ENCODE measurements around the gene IL12RB2.

GRCh38 chr1:67345556-67345955 is 37.9 kb downstream of the IL12RB2 start:
- TF ChIP-seq HOXC10 (CRISPR knock-in tag; IDR thresholded peaks at IDR 0.05) = no peak
- TF ChIP-seq ZBTB20 (tag by site-specific recombination; IDR thresholded peaks at IDR 0.05) = no peak
- TF ChIP-seq ZNF658 (tag by site-specific recombination; IDR thresholded peaks at IDR 0.05) = no peak
- TF ChIP-seq, protein P1, sequence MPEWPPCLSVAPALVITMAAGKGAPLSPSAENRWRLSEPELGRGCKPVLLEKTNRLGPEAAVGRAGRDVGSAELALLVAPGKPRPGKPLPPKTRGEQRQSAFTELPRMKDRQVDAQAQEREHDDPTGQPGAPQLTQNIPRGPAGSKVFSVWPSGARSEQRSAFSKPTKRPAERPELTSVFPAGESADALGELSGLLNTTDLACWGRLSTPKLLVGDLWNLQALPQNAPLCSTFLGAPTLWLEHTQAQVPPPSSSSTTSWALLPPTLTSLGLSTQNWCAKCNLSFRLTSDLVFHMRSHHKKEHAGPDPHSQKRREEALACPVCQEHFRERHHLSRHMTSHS (tag by site-specific recombination; IDR thresholded peaks at IDR 0.05) = no peak
- no peak for TF ChIP-seq TCF7L2 (IDR thresholded peaks at IDR 0.05; ENCODE audit: borderline replicate concordance, low read depth, low read length)
- no peak for TF ChIP-seq BCL11A (tag by site-specific recombination; IDR thresholded peaks at IDR 0.05; ENCODE audit: low read depth)
- TF ChIP-seq, protein P2, sequence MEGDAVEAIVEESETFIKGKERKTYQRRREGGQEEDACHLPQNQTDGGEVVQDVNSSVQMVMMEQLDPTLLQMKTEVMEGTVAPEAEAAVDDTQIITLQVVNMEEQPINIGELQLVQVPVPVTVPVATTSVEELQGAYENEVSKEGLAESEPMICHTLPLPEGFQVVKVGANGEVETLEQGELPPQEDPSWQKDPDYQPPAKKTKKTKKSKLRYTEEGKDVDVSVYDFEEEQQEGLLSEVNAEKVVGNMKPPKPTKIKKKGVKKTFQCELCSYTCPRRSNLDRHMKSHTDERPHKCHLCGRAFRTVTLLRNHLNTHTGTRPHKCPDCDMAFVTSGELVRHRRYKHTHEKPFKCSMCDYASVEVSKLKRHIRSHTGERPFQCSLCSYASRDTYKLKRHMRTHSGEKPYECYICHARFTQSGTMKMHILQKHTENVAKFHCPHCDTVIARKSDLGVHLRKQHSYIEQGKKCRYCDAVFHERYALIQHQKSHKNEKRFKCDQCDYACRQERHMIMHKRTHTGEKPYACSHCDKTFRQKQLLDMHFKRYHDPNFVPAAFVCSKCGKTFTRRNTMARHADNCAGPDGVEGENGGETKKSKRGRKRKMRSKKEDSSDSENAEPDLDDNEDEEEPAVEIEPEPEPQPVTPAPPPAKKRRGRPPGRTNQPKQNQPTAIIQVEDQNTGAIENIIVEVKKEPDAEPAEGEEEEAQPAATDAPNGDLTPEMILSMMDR (tag by site-specific recombination; IDR thresholded peaks at IDR 0.05) = no peak
- no peak for TF ChIP-seq MYNN (tag by site-specific recombination; IDR thresholded peaks at IDR 0.05; ENCODE audit: borderline replicate concordance)
- TF ChIP-seq TSHZ1 (tag by site-specific recombination; IDR thresholded peaks at IDR 0.05; ENCODE audit: borderline replicate concordance) = no peak
- TF ChIP-seq ZBTB7A (tag by site-specific recombination; IDR thresholded peaks at IDR 0.05; ENCODE audit: low read depth) = no peak
- TF ChIP-seq YY1 (tag by site-specific recombination; IDR thresholded peaks at IDR 0.05) = no peak
- TF ChIP-seq ZNF621 (tag by site-specific recombination; IDR thresholded peaks at IDR 0.05) = no peak
- TF ChIP-seq ZNF133 (tag by site-specific recombination; IDR thresholded peaks at IDR 0.05) = no peak

Measured in HEK293 (cell line).